ENCODE measurements around the gene GARIN5A. TPM values are rescaled to one million over a fixed set of nuclear protein-coding genes. Genes with fewer than 3 reads are reported as not detected.

The GARIN5A gene
- total RNA-seq, 1 donor from 2014 or later: 11.5 TPM

- H3K4me1 Mint-ChIP-seq: peaks cover 10% of the 10 kb centered on the region
Observed at GRCh38 chr19:50461066-50461875, 15.4 kb downstream of the GARIN5A start.

GRCh38 chr19:50460161-50460765, 16.4 kb downstream of the GARIN5A start:
- peaks cover 10% of the 10 kb centered on the region for H3K4me1 Mint-ChIP-seq
- peaks cover 2% of the 10 kb centered on the region for H3K27me3 Mint-ChIP-seq (ENCODE audit: low read depth)
- H3K9me3 Mint-ChIP-seq: peaks cover 4% of the 10 kb centered on the region
- peak overlapping the region; percentile 10 for H3K27ac Mint-ChIP-seq
- H3K36me3 Mint-ChIP-seq: no peaks in the 10 kb centered on the region
- no peak overlapping the region for H3K4me3 Mint-ChIP-seq
- TF ChIP-seq CTCF (IDR thresholded peaks at IDR 0.05; ENCODE audit: unreplicated experiment): no peak
- no peak for DNase-seq (ENCODE audit: low spot score in 2 of 2, unreplicated experiment in 2 of 2)

More at GRCh38 chr19:50461066-50461875, 15.4 kb downstream of the GARIN5A start:
- TF ChIP-seq CTCF (IDR thresholded peaks at IDR 0.05; ENCODE audit: unreplicated experiment): peak; percentile 92
- no peaks in the 10 kb centered on the region for H3K9me3 Mint-ChIP-seq
- no peaks in the 10 kb centered on the region for H3K36me3 Mint-ChIP-seq
- peaks cover 2% of the 10 kb centered on the region for H3K27me3 Mint-ChIP-seq (ENCODE audit: low read depth)
- H3K27ac Mint-ChIP-seq: no peak overlapping the region
- H3K4me3 Mint-ChIP-seq: no peak overlapping the region
- DNase-seq (ENCODE audit: low spot score in 2 of 2, unreplicated experiment in 2 of 2): peak in 1 of 2 experiments; percentile 71

GRCh38 chr19:50459638-50460037, 17.0 kb downstream of the GARIN5A start:
- no peaks in the 10 kb centered on the region for H3K36me3 Mint-ChIP-seq
- TF ChIP-seq CTCF (IDR thresholded peaks at IDR 0.05; ENCODE audit: unreplicated experiment): no peak
- H3K27me3 Mint-ChIP-seq (ENCODE audit: low read depth): peaks cover 2% of the 10 kb centered on the region
- H3K27ac Mint-ChIP-seq: no peak overlapping the region
- H3K9me3 Mint-ChIP-seq: peaks cover 4% of the 10 kb centered on the region
- H3K4me3 Mint-ChIP-seq: no peak overlapping the region
- peaks cover 10% of the 10 kb centered on the region for H3K4me1 Mint-ChIP-seq
- DNase-seq (ENCODE audit: low spot score in 2 of 2, unreplicated experiment in 2 of 2): no peak

- Mint-ChIP-seq H3K27ac (no peak overlapping the region), H3K27me3 (ENCODE audit: low read depth) (peaks cover 2% of the 10 kb centered on the region), H3K4me3 (no peak overlapping the region), H3K36me3 (no peaks in the 10 kb centered on the region), H3K9me3 (peaks cover 4% of the 10 kb centered on the region), H3K4me1 (peaks cover 10% of the 10 kb centered on the region)
- DNase-seq (ENCODE audit: low spot score in 2 of 2, unreplicated experiment in 2 of 2): no peak
- no peak for TF ChIP-seq CTCF (IDR thresholded peaks at IDR 0.05; ENCODE audit: unreplicated experiment)
Observed at GRCh38 chr19:50459067-50459456, 17.6 kb downstream of the GARIN5A start.

- Mint-ChIP-seq H3K4me1 (peaks cover 10% of the 10 kb centered on the region), H3K27me3 (ENCODE audit: low read depth) (peaks cover 2% of the 10 kb centered on the region), H3K36me3 (no peaks in the 10 kb centered on the region), H3K4me3 (no peak overlapping the region), H3K27ac (no peak overlapping the region), H3K9me3 (peaks cover 4% of the 10 kb centered on the region)
- no peak for DNase-seq (ENCODE audit: low spot score in 2 of 2, unreplicated experiment in 2 of 2)
- TF ChIP-seq CTCF (IDR thresholded peaks at IDR 0.05; ENCODE audit: unreplicated experiment): no peak
Observed at GRCh38 chr19:50458396-50459066, 18.1 kb downstream of the GARIN5A start.

All from mesothelial cell of epicardium (in vitro differentiated cells).